Measurements from ENCODE around the gene ALG5.

ALG5 gene

GRCh38 chr13:36979361-36980050 is 19.6 kb downstream of the ALG5 start:
- no peak for DNase-seq (ENCODE audit: low read depth in 2 of 2, low spot score in 1 of 2)

GRCh38 chr13:36975172-36975571 is 24.0 kb downstream of the ALG5 start:
- no peak for DNase-seq (ENCODE audit: low read depth in 2 of 2, low spot score in 1 of 2)

- DNase-seq (ENCODE audit: low read depth in 2 of 2, low spot score in 1 of 2): no peak
Observed at GRCh38 chr13:36973621-36974295, 25.4 kb downstream of the ALG5 start.

- DNase-seq (ENCODE audit: low read depth in 2 of 2, low spot score in 1 of 2): no peak
Observed at GRCh38 chr13:36973009-36973408, 26.1 kb downstream of the ALG5 start.

GRCh38 chr13:36966404-36966803 is 32.7 kb downstream of the ALG5 start:
- no peak for DNase-seq (ENCODE audit: low read depth in 2 of 2, low spot score in 1 of 2)

GRCh38 chr13:36965767-36966166 is 33.4 kb downstream of the ALG5 start:
- no peak for DNase-seq (ENCODE audit: low read depth in 2 of 2, low spot score in 1 of 2)

GRCh38 chr13:36959456-36960116 is 39.6 kb downstream of the ALG5 start:
- DNase-seq (ENCODE audit: low read depth in 2 of 2, low spot score in 1 of 2): no peak

- no peak for DNase-seq (ENCODE audit: low read depth in 2 of 2, low spot score in 1 of 2)
Observed at GRCh38 chr13:36954542-36954941, 44.6 kb downstream of the ALG5 start.

GRCh38 chr13:36950920-36951319 is 48.2 kb downstream of the ALG5 start:
- DNase-seq (ENCODE audit: low read depth in 2 of 2, low spot score in 1 of 2): no peak

GRCh38 chr13:36950330-36950729 is 48.8 kb downstream of the ALG5 start:
- DNase-seq (ENCODE audit: low read depth in 2 of 2, low spot score in 1 of 2): no peak

GRCh38 chr13:36945078-36945477 is 54.1 kb downstream of the ALG5 start:
- DNase-seq (ENCODE audit: low read depth in 2 of 2, low spot score in 1 of 2): no peak

- no peak for DNase-seq (ENCODE audit: low read depth in 2 of 2, low spot score in 1 of 2)
Observed at GRCh38 chr13:36925603-36926002, 73.5 kb downstream of the ALG5 start.

GRCh38 chr13:36924001-36924400 is 75.1 kb downstream of the ALG5 start:
- DNase-seq (ENCODE audit: low read depth in 2 of 2, low spot score in 1 of 2): no peak

GRCh38 chr13:36921631-36922301 is 77.4 kb downstream of the ALG5 start:
- DNase-seq (ENCODE audit: low read depth in 2 of 2, low spot score in 1 of 2): no peak

- DNase-seq (ENCODE audit: low read depth in 2 of 2, low spot score in 1 of 2): no peak
Observed at GRCh38 chr13:36920616-36921185, 78.4 kb downstream of the ALG5 start.

- DNase-seq (ENCODE audit: low read depth in 2 of 2, low spot score in 1 of 2): no peak
Observed at GRCh38 chr13:36919833-36920615, 79.1 kb downstream of the ALG5 start, which contains the start of gene SMAD9. Gene SMAD9 (minus strand): TSS chr13:36920238. CDS start chr13:36879689, 40,549 bp downstream.

GRCh38 chr13:36919171-36919832 is 79.8 kb downstream of the ALG5 start:
- no peak for DNase-seq (ENCODE audit: low read depth in 2 of 2, low spot score in 1 of 2)

GRCh38 chr13:36918246-36919131 is 80.7 kb downstream of the ALG5 start:
- no peak for DNase-seq (ENCODE audit: low read depth in 2 of 2, low spot score in 1 of 2)

GRCh38 chr13:36917311-36917710 is 81.8 kb downstream of the ALG5 start:
- DNase-seq (ENCODE audit: low read depth in 2 of 2, low spot score in 1 of 2): no peak

Data from stimulated activated CD8-positive, alpha-beta memory T cell treated with anti-CD3 and anti-CD28 coated beads, Interleukin-4, amount 100 ng/mL, for 4 hours (primary cell).